Left colon (tissue), 2 donors: ENCODE results near the gene IL10RA. TPM values are rescaled to one million over a fixed set of nuclear protein-coding genes. Genes with fewer than 3 reads are reported as not detected.
A peak's percentile ranks its signal among the peaks of the same experiment; 100 is the strongest.
"Not testable (repeated sequence)": the region's sequence is repeated elsewhere in the genome, so short reads cannot be mapped to it uniquely, and the experiment has no call there.

Experiments
- ATAC-seq: fragments of 200-7000 bp; cut with Tn5 transposase; one replicate; pipeline ENCODE4 v1.9.1; 2020; ENCODE audit warnings: mild to moderate bottlenecking, moderate library complexity
- DNase-seq, 2 donors: peaks; one replicate each; pipeline ENCODE4 v3.0.0-alpha.2; 2020
- intact Hi-C, 2 donors: fragments of 100-400 bp; cut with DNase I in 1 of 2; cut with micrococcal nuclease in 1 of 2; formaldehyde crosslinking; loops; one replicate each; pipeline versions ENCODE4 v1.11.2 to v1.14.0; 2022; cut with DNase I, micrococcal nuclease
- total RNA-seq, 2 donors: library from RNA; stranded (reverse); fragmentation: NEBNext Ultra II Directional; extraction: Animal tissue kit (Norgen Biotek cat#: 25700); gene quantifications; one replicate each; pipeline ENCODE4 v1.2.1, GENCODE V29; 2021
- donor health status: DM: no; HTN: no; CAD: no.
- donor health status: DM: yes; HTN: yes; CAD: no.

Gene IL10RA
- total RNA-seq, 2 donors from 2014 or later: 4.4 to 19.0 TPM

DNA sequence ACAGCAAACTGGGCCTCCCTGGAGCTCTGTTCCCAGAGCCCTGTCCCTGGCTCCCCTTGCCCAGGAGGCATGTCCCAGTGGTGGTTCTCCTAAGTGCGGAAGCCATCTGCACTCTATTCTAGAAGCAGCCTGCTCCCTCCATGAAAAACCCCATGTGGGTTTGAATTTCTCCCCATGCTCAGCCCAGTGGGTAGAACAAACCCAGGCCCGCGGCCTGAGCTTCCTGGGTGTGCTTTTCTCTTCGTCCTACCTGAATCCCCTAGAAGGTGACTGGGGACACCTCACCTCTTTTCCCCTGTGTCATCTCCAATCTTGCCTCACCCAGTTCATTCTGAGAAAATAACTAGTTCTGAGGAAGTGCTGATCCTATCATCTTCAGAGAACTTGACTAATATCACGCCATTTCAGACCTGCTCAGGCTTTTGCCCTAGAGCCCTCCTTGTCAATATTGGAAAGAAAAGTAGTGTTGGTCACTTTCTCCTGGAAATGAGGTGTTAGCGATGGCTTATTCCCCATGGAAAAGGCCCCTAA, 15.9 kb downstream of the IL10RA start:
- DNase-seq (no peak), ATAC-seq (no peak)
- intact Hi-C loops: no loop called here

DNA sequence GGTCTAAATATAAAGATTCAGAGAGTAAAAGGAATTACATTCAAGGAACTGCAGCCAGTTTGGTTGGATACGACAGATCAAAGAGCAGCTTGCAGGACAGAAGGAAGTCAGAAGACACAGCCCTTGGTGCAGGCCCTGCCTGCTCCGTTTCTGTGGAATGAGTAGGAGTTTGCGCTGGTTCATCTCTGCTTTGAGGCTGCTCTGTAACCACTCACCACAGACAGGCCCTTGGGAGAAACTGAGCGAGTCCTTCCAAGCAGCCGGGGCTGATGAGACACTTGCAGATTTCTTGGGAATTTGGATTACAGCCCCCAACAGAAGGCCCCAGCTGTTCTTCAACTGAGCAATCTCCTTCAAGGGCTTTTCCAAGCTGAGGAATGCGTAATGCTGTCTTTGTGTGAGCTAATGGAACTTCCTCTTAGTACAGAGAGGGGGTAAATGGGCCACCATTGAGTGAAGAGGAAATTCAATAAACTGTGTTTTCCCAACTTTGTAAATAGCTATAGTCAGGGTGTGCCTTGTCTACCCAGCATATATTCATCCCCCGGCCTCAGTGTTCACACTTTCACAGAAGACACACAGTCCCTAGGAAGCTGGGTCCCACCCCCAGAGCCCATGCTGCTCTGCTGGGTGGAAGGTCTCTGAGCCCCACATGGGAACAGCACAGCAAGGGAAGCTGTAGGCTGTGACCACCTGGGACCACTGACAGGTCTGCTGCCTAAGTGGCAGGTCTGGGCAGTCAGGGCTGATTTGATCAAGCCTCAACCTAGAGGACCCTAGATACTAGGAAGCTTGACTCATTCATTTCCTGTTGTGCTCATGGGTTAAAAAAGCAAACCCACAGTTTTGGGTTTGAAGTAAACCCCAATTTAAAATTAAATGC, 16.6 kb downstream of the IL10RA start:
- intact Hi-C loops: no loop called here
- ATAC-seq (peak; percentile 39), DNase-seq (no peak)

DNA sequence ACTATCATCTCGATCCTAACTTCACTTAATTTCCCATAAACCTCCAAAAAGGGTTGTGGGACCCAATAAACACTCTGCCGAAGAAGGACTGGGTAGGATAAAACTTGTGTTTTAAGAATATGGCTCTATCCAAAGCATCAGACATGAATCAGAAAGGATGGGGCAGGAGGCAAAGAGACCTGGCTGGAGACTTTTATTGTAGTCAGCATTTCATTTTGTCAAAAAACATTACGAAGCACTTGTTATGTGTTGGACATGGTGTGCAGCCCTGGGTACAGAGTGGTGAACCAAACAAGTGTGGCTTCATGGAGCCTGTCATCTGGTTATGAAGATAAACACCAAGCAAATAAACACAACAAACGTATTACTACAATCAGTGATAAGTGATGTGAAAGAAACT, 17.3 kb downstream of the IL10RA start:
- ATAC-seq (no peak), DNase-seq (no peak)
- intact Hi-C loops: no loop called here

DNA sequence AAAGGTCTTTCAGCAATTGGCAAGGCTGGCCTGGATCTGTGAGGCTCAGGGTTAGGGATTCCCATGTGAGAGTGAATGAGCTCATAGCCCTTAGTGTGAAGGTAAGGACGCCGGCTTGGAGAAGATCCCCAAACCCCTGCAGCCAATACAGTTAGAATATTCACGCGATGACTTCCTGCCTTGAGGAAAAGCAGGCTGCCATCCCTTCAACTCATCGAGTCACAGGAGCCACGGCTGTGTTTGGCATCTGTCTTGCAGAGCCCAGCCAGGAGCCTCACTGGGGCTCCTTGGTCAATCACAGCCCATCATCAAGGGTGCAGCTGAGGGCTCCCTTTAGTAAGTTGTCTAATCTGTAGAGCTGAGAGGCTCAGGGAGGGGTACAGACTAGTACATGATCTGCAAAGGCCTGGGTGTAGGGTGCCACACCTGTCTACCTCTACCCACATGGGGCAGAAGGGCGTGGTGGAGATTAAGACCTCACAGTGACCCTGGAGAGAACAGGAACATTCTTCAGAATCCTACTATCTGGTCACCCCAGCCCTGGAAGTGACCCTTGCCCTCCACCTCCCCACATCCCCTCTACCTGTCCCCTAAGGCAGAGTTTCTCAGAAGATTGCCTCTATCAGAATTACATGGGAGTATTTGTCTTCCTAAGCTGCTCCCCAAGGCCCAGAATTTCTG, 18.5 kb downstream of the IL10RA start:
- intact Hi-C loops: no loop called here
- no peak for DNase-seq
- no peak for ATAC-seq

DNA sequence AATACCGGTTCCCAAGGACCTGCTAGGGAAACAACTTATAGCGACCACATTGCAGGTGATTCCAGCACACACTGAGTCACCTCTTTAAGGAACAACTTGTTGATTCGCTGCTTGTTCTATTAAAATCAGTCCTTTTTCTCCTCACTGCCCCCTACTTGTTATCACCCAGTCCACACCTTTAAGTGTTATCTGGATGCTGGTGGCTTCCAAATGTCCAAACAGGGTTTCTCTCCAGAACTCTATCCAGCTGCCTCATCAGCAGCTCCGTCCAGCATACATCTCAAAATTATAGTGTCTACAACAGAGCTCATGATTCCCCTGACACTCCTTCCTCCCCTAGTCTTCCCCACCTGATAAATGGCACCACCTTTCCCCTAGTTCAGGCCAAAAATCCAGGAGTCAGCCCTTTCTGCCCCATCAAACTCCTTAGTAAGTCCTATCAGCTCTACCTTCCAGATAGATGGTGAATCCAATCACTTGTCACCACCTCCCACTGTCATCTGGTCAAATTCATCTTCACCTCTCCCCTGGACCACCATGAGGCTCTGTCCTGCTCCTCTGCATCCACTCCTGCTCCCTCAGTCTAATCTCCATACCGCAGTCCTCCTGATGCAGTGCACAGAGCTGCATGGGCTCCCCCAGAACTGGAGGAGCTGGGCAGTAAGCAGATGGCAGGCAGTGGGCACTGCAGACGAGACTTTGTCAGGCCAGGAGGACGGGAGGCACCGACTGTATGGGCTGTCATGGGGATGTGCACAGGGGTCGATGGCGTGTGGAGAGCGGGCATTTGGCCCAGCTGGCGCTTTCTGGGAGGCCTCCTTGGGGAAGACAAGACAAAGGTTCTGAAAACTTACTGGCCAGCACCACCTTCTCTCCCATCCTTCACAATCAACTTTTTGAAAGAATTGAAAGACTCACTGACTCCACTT, 19.3 kb downstream of the IL10RA start:
- DNase-seq (no peak), ATAC-seq (no peak)
- intact Hi-C loops: no loop called here

DNA sequence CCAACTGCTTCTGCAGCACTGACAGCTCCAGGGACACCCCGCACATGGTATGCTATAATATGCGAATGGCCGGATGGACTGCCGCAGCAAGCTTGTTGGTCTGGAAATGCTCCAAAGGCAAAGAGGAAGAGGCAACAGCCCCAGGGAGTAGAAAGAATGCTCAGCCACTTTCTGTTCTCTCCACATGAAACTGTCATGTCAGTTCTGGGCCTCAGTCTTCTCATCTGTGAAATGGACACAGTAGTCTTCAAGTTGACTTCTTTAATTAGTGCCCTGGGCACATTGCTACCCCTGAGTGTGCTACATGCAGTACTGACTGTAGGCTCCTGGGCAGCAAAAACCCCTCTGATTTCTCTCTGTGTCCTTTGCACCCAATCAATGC, 19.9 kb downstream of the IL10RA start:
- ATAC-seq (no peak), DNase-seq (no peak)
- intact Hi-C loops: no loop called here

DNA sequence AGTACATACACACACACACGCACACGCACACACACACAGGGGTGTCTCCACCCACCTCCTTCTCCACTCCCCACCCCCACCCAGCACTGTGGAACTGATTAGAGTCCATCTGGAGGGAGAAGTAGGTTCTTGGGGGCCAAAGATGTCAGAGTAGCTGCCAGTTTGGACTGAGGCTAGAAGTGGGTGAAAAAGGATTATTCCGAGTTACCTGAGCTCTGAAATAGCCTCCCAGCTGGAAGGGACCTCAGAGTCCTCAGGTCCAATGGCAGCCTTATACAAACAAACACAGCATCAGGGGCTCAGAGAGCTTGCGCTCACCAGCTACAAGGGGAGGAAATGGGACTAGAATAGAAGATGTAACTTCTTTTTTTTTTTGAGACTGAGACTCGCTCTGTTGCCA, 20.8 kb downstream of the IL10RA start:
- intact Hi-C loops: no loop called here
- ATAC-seq (no peak), DNase-seq (no peak)

DNA sequence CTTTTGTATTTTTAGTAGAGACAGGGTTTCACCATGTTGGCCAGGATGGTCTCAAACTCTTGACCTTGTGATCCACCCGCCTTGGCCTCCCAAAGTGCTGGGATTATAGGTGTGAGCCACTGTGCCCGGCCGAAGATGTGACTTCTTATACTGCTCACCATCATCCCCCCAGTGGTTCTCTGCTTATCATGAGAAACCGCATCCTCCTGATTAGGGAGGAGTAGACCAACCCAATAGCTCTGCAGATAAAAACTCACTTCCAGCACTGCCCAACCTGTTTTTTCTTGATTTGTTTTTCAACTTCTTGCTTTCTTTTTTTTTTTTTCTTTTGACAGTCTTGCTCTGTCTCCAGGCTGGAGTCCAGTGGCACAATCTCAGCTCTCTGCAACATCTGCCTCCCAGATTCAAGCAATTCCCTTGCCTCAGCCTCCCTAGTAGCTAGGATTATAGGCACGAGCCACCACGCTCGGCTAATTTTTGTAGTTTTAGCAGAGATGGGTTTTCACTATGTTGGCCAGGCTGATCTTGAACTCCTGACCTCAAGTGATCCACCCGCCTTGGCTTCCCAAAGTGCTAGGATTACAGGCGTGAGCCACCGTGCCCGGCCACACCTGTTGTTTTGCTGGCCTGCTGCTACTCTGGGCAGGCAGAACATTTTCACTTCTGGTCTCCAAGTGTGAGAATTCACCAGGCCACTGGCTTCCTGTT, 21.5 kb downstream of the IL10RA start:
- intact Hi-C loops, DNase-seq: not testable (repeated sequence)
- peak; percentile 38 for ATAC-seq

DNA sequence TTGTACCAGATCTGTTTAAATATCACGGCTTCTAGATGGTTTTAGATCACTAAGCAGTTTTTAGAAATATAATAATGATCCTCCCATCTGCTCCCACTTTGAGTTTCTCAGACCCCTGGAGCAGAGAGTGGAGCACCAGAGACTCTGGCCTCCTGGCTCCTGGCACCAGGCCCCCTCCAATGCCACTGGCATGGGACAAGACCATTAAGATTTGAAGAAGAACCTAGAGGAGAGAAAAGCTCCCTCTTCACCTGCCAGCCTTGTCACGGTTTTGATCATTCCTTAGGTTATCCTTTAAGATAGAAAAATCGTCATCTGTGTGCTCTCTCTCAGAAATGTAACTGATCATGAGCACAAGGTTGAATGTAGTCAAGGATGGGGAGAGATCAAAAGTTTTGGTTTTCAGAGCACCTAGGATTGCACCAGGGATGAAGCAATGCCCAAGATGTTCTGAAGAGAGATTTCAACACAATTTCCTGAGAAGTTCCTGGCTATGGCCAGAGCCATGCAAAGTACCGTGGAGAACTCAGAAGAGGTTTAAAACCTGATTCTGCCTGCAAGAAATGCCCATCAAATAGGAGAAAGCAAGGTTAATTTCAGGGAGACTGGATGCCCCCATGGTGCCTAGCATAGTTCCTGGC, 22.2 kb downstream of the IL10RA start:
- intact Hi-C loops: no loop called here
- ATAC-seq (no peak), DNase-seq (no peak)

DNA sequence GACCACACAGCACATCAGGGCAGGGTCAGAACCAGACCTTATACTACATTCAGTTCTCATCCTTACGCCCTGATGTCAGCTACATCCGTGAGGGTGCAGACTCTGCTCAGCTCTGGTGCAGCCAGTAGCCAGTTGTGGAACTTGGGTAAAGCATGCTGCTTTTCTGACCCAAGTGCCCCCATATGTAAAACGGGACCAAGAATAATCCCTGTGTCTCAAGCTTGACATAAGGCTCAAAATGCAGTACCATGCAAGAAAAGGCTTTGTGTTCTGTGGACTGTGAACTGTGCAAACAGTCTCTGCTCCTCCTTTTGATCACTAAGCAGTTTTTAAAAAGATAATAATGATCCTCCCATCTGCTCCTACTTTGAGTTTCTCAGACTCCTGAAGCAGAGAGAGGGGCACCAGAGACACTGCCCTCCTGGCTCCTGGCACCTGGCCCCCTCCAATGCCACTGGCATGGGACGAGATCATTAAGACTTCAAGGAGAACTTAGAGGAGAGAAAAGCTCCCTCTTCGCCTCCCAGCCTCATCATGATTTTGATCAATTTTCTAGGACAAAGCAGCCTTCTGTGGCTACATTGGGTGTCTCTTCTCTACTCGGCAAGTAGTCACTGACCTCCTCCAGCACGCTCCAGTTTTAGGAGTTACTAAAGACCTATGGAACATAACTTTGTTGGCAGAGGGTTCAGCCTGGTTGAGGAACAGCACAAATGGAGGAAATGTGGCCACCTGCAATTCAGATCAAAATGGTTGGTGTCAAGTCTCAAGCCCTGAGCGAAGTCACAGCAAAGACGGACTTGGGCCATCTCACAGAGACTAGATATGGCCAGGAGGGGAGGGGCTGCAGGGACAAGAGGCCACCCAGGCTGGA, 23.9 kb downstream of the IL10RA start:
- intact Hi-C loops: no loop called here
- DNase-seq (no peak), ATAC-seq (no peak)

DNA sequence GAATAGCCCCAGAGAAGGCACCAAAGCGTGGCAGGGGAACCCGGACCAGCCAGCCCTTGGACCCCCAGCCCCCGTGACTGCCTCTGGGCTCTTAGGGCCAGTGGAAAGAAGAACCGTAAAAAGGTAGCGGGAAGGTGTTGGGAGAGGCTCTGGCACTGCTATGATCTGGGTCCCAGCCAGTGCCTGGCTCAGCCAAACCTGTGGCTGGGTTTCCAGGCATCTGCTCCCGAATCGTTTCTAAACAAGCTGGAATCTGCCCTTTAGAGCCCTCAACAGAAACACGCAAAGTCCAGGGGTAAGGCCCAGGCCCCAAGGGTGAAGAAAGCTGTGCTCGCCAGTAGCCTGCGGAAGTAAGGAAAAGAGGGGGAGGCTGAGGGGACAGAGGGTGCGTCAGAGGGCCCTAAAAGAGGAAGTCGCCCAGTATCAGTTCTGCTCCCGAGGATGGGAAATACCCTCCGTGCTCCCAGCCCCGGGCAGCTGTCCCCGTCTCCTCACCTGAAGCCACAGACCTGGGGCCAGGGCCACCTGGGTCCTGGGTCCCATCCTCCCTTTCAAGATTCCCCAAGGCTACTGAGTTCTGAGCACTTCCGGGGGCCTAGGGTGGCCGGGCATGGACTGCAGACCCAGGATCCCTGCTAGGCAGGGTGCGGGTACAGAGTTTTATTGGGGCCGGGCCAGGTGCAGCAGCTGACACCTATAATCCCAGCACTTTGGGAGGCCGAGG, 24.7 kb downstream of the IL10RA start:
- intact Hi-C loops: no loop called here
- ATAC-seq: peak; percentile 59

DNA sequence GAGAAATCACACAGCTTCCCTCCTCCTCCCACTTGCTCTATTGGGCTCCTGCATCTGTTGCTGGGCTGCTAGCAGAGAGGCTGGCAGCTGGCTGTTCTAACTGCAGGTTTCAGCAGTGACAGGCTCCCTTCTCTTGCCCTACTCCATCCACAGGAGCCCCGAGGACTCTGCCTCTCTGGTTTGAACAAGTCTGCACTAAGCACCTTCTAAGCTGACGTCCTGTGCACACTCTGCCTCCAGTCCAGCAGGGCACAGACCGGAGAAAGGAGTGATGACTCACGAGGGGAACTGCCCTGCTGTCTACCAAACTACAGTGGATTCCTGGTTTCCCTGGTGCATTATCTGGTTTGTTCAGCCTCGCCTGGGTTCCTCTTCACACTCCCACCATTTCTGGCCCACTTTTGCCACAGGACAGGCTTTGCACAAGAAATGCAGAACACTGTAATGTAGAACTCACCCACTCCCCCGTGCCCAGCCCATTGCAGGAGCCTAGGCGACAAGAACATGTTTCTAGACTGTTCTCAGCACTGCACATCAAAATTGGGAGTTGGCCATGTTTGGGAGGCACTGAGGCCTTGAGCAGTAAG, 26.0 kb downstream of the IL10RA start:
- DNase-seq: no peak
- intact Hi-C loops: no loop called here
- peak; percentile 38 for ATAC-seq

More for the DNA sequence above, 24.7 kb downstream of the IL10RA start:
- peak; percentile 55 to 77 for DNase-seq

DNA sequence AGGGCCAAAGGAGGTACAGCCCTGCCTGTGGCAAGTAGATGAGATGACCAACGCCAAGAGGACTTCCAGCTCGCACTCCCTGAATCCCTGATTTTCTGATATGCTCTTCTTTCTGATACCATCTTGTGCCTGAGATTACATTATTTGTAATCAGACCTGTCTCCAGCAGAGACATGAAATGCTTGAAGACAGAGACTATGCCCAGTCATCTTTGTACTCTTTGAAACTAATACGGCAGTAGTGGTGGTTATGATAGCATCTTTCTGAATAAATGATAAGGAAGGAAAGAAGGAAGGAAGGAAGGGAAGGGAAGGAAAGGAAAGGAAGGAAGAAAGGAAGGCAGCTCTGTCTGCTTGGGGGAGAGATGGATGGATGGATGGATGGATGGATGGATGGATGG, 27.8 kb downstream of the IL10RA start:
- intact Hi-C loops: no loop called here
- ATAC-seq (no peak), DNase-seq (no peak)

DNA sequence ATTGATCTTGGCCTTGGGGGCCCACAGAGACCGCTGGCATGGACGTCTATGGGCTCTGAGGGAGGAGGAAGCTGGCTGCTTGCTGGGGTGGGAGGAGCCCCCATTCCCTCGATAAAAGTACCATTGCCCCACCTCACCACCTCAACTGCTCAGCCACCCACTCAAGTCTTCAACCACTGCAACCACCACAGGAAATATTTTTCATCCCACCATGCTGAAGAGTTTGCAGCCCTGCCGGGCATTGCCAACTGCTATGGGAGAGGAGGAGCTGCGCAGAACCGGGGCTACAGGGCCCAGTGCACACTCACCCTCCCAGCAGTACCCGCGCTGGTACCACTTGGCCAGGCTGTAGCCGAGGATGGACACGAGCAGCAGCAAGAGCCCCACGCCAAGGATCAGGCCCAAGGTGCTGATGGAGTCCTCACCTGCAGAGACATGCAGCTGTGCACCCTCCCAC, 29.2 kb downstream of the IL10RA start:
- intact Hi-C loops: no loop called here
- DNase-seq (no peak), ATAC-seq (no peak)

DNA sequence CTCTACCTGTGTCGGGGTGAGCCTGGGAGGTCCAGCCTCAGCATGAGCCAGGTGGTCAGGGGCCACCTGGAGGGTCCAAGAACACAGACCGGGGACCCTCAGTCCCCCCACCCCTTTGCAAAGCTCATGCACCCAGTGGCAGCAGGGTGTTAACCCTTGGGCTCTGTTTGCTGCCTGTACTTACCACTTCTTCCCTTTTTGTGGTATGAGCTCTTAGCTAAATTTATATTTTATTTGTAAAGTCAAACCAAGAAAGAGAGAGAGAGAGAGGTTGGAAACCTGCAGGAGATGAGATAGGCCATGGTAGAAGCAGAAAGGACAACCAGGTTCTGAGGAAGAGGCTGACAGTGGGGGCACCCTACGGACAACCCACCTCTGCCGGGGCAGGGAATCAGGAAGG, 29.9 kb downstream of the IL10RA start:
- DNase-seq: no peak
- intact Hi-C loops: no loop called here
- no peak for ATAC-seq

DNA sequence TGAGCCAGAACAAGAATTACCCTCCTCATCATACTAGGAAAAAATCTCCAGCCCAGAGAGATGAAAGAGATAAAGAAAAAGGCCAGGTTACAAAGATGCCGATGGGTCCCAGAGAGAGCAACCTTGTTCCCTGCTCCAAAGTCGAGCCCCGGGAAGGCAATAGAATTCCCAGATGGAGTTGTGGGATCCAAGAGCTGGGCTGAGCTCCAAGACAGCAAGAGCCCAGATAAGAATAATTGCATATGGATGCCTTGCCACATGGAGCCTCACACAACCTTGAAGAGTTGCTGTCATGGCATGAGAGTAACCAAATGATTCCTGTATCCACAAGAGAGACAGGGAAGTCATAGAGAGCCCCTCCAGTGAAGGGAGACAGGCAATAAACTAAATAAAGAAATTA, 30.9 kb downstream of the IL10RA start:
- DNase-seq (no peak), ATAC-seq (no peak)
- intact Hi-C loops: no loop called here
